Stimulated activated CD4-positive, alpha-beta T cell treated with anti-CD3 and anti-CD28 coated beads, Interleukin-4, amount 100 ng/mL, for 4 hours (primary cell): Measurements from ENCODE around the gene CRY1.
"Not testable (repeated sequence)": the region's sequence is repeated elsewhere in the genome, so short reads cannot be mapped to it uniquely, and the experiment has no call there.

Experiments
- DNase-seq, 2 experiments: peaks; one replicate each; pipeline ENCODE4 v3.0.0-alpha.2; 2020

The CRY1 gene

DNA sequence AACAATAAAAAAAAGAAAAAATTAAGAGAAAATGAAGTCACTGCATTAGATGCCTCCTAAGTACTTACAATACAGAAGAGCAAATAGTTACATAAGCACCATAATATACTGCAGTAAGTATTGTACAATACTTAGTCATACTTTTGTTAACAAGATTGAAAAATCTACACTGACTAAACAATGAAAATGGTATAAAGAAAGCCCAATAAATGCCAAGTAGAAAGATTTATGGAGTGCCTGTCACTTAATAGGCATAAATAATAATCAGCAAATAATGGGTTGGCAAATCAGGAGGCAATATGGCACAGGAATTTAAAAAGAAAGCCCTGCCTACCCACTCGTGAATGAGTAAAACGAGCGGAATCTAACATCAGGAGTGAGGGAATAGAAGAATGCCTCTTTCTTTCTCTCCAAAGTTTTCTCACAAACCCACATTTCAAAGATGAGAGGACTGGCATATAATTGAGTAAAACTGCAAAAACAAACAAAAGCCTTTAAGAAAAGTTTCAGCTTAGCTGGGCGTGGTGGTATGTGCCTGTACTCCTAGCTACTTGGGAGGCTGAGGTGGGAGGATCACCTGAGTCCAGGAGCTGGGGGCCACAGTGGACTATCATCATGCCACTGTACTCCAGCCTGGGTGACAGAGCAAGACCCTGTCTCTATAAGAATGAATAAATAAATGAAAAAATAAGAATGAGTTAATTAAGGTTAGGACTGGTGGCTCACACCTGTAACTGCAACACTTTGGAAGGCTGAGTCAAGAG lies 36.1 kb downstream of the CRY1 start:
- DNase-seq, result no peak

- DNase-seq, result no peak
Observed at GRCh38 chr12:107053709-107054108, 39.6 kb downstream of the CRY1 start.

- DNase-seq, result no peak
Observed at GRCh38 chr12:107045186-107045585, 48.2 kb downstream of the CRY1 start.

- DNase-seq, result no peak
Observed at GRCh38 chr12:107042801-107043200, 50.5 kb downstream of the CRY1 start.

DNA sequence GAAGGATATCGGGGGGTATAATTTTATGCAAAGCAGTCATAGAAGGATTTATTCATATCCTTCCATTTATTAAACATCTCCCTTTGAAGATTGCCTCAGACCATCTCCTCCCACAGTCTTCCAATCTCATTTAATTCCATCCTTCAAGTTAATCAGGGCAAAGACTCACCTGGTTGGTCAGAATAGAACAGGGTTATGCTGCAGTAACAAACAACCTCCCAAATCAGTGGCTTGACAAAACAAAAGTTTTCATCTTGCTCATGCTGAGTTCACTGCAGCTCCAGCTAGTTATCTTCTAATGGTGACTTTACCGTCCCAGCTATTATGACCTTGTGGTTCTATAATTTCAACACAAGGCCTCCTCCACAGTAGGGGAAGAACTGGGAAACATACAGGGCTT lies 57.6 kb downstream of the CRY1 start:
- DNase-seq, result no peak

DNA sequence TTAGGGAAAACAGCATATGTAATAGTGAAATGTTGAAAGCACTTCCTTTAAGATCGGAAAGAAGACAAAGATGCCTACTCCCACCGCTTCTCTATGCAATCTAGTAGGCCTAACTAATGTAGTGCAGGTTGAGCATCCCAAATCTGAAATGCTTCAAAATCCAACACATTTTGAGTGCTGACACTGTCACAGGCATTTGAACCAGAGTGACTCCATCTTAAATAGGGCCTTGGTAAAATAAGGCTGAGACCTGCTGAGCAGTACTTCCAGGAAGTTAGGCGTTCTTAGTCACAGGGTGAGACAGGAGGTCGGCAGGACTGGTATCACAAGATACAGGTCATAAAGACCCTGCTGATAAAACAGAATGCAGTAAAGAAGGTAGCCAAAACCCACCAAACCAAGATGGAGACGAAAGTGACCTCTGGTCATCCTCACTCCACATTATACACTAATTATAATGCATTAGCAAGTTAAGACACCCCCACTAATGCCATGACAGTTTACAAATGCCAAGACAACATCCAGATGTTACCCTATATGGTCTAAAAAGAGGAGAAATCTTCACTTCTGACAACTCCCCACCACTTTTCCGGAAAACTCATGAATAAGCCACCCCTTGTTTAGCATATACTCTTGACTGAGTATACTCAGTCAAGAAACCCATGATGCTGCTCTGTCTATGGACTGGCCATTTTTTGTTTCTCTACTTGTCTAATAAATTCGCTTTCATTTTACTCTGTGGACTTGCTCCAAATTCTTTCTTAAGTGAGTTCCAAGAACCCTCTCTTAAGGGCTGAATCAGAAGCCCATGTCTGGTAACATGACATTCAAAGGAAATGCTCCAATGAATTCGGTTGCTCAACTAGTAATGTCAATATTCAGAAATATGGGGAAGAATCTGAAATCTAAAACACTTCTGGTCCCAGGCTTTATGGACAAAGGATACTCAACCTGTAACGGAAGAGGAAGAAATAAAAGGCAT lies 59.3 kb downstream of the CRY1 start:
- DNase-seq, result no peak

- DNase-seq, result no peak
Observed at GRCh38 chr12:107032266-107032665, 61.1 kb downstream of the CRY1 start.

- DNase-seq, result no peak
Observed at GRCh38 chr12:107031061-107031460, 62.3 kb downstream of the CRY1 start.

DNA sequence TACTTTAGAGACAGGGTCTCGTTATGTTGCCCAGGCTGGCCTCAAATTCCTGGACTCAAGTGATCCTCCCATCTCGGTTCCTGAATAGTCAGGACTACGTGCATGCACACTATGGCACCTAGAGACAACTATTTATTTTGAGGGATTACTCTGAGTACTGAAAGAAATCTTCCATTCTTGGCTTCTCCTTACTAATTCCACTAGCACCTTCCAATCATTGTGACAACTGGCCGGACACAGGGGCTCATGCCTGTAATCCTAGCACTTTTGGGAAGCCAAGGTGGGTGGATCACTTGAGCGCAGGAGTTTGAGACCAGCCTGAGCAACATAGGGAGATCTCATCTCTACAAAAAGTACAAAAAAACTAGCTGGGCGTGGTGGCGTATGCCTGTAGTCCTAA lies 64.3 kb downstream of the CRY1 start:
- no peak for DNase-seq

GRCh38 chr12:107027636-107028053 lies 65.7 kb downstream of the CRY1 start:
- no peak for DNase-seq

GRCh38 chr12:107026806-107027635 lies 66.3 kb downstream of the CRY1 start:
- no peak for DNase-seq

DNA sequence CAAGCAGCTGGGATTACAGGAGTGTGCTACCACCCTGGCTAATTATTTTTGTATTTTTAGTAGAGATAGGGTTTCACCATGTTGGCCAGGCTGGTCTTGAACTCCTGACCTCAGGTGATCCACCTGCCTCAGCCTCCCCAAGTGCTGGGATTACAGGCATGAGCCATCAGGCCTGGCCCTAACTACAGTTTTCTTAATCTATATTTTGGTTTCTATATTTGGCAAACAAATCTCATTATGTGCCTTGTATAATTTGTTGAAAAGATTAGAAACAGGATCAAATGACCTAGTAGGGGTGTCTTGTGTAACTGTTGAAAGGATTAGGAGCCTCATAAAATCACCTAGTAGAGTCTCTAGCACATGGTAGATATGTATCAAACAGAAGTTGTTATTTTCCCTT lies 67.0 kb downstream of the CRY1 start:
- DNase-seq, result not testable (repeated sequence)

DNA sequence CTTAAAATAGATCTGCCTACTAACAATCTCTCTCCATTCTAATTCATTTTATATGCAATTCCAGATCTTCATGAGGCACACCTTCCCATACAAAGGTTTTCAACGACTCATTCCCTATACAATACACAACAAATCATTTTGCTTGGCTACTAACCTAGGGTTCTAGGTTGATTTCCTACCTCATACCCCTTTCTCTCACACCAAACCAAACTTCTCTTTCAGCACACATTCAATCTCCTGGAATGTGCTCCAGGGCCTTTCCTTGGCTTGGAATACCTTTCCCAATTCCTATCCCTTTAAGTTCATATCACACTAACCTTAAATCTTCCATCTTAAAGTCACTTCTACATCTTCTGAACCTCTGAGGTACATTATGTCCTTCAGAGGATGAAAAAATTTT lies 67.7 kb downstream of the CRY1 start:
- DNase-seq, result no peak

DNA sequence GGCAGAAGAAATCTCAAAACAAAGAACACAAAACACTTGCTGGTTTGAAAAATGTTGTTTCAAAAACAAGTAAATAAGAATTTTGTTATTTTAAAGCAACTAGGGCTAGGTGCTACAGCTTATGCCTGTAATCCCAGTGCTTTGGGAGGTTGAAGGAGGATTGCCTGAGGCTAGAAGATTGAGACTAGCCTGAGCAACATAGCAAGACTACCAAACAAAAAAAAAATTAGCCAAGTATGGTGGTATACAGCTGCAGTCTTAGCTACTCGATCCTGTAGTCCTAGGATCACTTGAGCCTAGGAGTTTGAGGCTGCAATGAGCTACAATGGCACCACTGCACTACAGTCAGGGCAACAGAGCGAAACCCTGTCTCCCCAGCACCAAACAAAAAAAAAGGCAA lies 73.8 kb downstream of the CRY1 start:
- no peak for DNase-seq

GRCh38 chr12:107017042-107017441 lies 76.3 kb downstream of the CRY1 start:
- DNase-seq, result no peak

GRCh38 chr12:107014055-107014454 lies 79.3 kb downstream of the CRY1 start:
- no peak for DNase-seq

GRCh38 chr12:107012736-107013425 lies 80.5 kb downstream of the CRY1 start:
- no peak for DNase-seq

DNA sequence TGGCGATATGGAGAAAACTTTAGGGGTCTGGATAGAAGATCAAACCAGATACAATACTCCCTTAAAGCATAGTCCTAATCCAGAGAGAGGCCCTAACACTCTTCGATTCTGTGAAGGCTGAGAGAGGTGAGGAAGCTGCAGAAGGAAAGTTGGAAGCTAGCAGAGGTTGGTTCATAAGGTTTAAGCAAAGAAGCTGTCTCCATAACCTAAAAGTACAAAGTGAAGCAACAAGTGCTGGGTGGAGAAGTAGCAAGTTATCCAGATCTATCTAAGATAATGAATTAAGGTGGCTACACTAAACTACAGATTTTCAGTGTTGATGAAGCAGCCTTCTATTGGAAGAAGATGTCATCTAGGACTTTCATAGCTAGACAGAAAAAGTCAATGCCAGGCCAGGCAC lies 81.8 kb downstream of the CRY1 start:
- no peak for DNase-seq

- no peak for DNase-seq
Observed at GRCh38 chr12:107007411-107007810, 85.9 kb downstream of the CRY1 start.

GRCh38 chr12:107002665-107003064 lies 90.7 kb downstream of the CRY1 start:
- DNase-seq, result not testable (repeated sequence)

DNA sequence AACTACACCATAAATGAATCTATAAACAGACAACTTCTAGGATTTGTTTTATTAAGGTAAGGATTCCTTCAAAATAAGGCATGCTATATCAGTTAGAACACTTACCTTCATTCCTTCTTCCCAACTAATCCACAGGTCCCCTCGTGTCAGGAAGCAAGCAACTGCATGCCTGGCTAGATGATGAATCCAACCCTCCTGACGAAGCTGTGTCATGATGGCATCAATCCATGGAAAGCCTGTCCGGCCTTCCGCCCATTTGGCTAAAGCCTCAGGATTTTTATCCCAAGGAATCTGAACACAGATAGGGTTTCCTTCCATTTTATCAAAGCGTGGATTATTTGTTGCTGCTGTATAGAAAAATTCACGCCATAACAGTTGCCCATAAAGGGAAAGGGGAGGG lies 93.9 kb downstream of the CRY1 start:
- no peak for DNase-seq

DNA sequence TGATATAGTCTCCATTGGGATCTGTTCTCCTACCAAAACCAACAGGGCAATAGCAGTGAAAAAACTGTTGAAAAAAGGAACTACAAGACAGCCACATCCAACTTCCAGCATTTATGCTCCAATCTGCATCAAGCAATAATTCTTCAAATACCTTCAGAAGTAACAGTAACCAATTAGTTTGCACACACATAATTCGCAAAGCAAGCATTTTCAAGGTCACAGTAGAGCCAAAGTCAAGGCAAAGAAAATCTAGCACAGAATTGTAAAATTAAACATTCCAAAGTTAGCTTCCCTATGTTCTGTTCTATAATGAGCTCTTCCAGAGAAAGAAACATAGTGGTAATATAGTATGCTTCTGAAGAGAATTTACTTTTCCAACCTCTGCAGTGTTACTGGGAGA lies 95.4 kb downstream of the CRY1 start:
- DNase-seq, result no peak
